WTC11 (cell line): ENCODE results near the gene ARID3C. TPM values are rescaled to one million over a fixed set of nuclear protein-coding genes. Genes with fewer than 3 reads are reported as not detected.

Experiments used
- ATAC-seq: fragments of 200-7000 bp; cut with Tn5 transposase; 2 replicates; pipeline ENCODE4 v1.10.0; 2021; ENCODE audit warnings: mild to moderate bottlenecking, moderate library complexity
- CTCF ChIA-PET: fragments of 300-600 bp; sonication (Branson Sonifier 250); formaldehyde crosslinking; loops from one replicate; lab custom pipeline; 2021; ENCODE audit warnings: antibody characterized with exemption; lab: Charles Lee
- POLR2A ChIA-PET: fragments of 350-600 bp; sonication (Branson Sonifier 250); formaldehyde crosslinking; loops from one replicate; lab custom pipeline; 2021; ENCODE audit warnings: antibody characterized with exemption; lab: Charles Lee
- DNase-seq: peaks from one replicate; pipeline ENCODE4 v3.0.0; 2021; ENCODE audit warnings: low spot score
- H3K27ac Mint-ChIP-seq: 2 replicates; pipeline ENCODE4 v1.8.0; 2021; ENCODE audit warnings: mixed read lengths
- H3K27me3 Mint-ChIP-seq: 2 replicates; pipeline ENCODE4 v1.8.0; 2021; ENCODE audit warnings: low read depth, mild to moderate bottlenecking, moderate library complexity, mixed read lengths
- H3K36me3 Mint-ChIP-seq: 2 replicates; pipeline ENCODE4 v1.8.0; 2021; ENCODE audit warnings: mixed read lengths
- H3K4me1 Mint-ChIP-seq: 2 replicates; pipeline ENCODE4 v1.8.0; 2022; ENCODE audit warnings: mixed read lengths
- H3K4me3 Mint-ChIP-seq: 2 replicates; pipeline ENCODE4 v1.8.0; 2021; ENCODE audit warnings: mild to moderate bottlenecking, moderate library complexity, mixed read lengths
- H3K9me3 Mint-ChIP-seq: 2 replicates; pipeline ENCODE4 v1.8.0; 2021; ENCODE audit warnings: mixed read lengths
- AFF4 ChIP-seq: sonication (generic); formaldehyde crosslinking; IDR thresholded peaks from 2 replicates; pipeline ENCODE4 v1.8.1; 2023; ENCODE audit warnings: mild to moderate bottlenecking, missing genetic modification reagents, borderline replicate concordance
- E2F5 ChIP-seq: sonication (generic); formaldehyde crosslinking; IDR thresholded peaks from 2 replicates; pipeline ENCODE4 v1.8.1; 2022; ENCODE audit warnings: mild to moderate bottlenecking, moderate library complexity, missing genetic modification reagents
- ETV6 ChIP-seq: sonication (generic); formaldehyde crosslinking; IDR thresholded peaks from 2 replicates; pipeline ENCODE4 v1.8.1; 2022; ENCODE audit warnings: mild to moderate bottlenecking, missing genetic modification reagents
- GRHL2 ChIP-seq: fragments of 250-450 bp; sonication (Bioruptor Pico); IDR thresholded peaks from 2 replicates; pipeline ENCODE4 v1.8.0; 2022; ENCODE audit warnings: mild to moderate bottlenecking, moderate library complexity; ENCODE audit not compliant: insufficient replicate concordance, severe bottlenecking
- RELA ChIP-seq: sonication (generic); formaldehyde crosslinking; IDR thresholded peaks from 2 replicates; pipeline ENCODE4 v1.8.1; 2022; ENCODE audit warnings: missing genetic modification reagents, mild to moderate bottlenecking, borderline replicate concordance
- RORB ChIP-seq: fragments of 250-450 bp; sonication (Bioruptor Pico); IDR thresholded peaks from 2 replicates; pipeline ENCODE4 v1.9.0; 2021; ENCODE audit warnings: mild to moderate bottlenecking
- TEAD1 ChIP-seq: sonication (generic); formaldehyde crosslinking; IDR thresholded peaks from 2 replicates; pipeline ENCODE4 v1.8.0; 2022; ENCODE audit warnings: mild to moderate bottlenecking, missing genetic modification reagents
- TP53 ChIP-seq: sonication (generic); formaldehyde crosslinking; IDR thresholded peaks from 2 replicates; pipeline ENCODE4 v1.8.1; 2023; ENCODE audit warnings: mild to moderate bottlenecking, missing genetic modification reagents
- ZMAT4 ChIP-seq: fragments of 250-450 bp; sonication (Bioruptor Pico); IDR thresholded peaks from 2 replicates; pipeline ENCODE4 v1.9.0; 2021; ENCODE audit warnings: mild to moderate bottlenecking
- ZNF219 ChIP-seq: sonication (generic); formaldehyde crosslinking; IDR thresholded peaks from 2 replicates; pipeline ENCODE4 v1.8.0; 2023; ENCODE audit warnings: missing genetic modification reagents, mild to moderate bottlenecking, borderline replicate concordance
- ZNF416 ChIP-seq: fragments of 250-450 bp; sonication (Bioruptor Pico); IDR thresholded peaks from 2 replicates; pipeline ENCODE4 v1.9.0; 2021; ENCODE audit warnings: mild to moderate bottlenecking, inconsistent platforms
- total RNA-seq: library from RNA; stranded (reverse); gene quantifications from 3 replicates; pipeline ENCODE4 v1.2.3, GENCODE V29; 2021
- TF ChIP-seq, protein P1 (sequence below): sonication (generic); formaldehyde crosslinking; IDR thresholded peaks from 2 replicates; pipeline ENCODE4 v1.8.1; 2022; ENCODE audit warnings: mild to moderate bottlenecking, missing genetic modification reagents, moderate library complexity, borderline replicate concordance
- TF ChIP-seq, protein P2 (sequence below): sonication (generic); formaldehyde crosslinking; IDR thresholded peaks from 2 replicates; pipeline ENCODE4 v1.8.1; 2022; ENCODE audit warnings: low read depth, missing genetic modification reagents, borderline replicate concordance
- TF ChIP-seq, protein P3 (sequence below): sonication (generic); formaldehyde crosslinking; IDR thresholded peaks from 2 replicates; pipeline ENCODE4 v1.8.1; 2023; ENCODE audit warnings: mild to moderate bottlenecking, moderate library complexity, missing genetic modification reagents
- TF ChIP-seq, protein P4 (sequence below): sonication (generic); formaldehyde crosslinking; conservative IDR thresholded peaks from 2 replicates; pipeline ENCODE4 v1.8.1; 2022; ENCODE audit warnings: mild to moderate bottlenecking, missing genetic modification reagents

The ARID3C gene
- total RNA-seq, 1 experiment from 2014 or later = 0.15 TPM

GRCh38 chr9:34648673-34649072, 19.8 kb upstream of the ARID3C start (continued):
- TF ChIP-seq ZNF416 (CRISPR knock-in tag) (no peak), GRHL2 (CRISPR knock-in tag) (no peak), RORB (no peak), RELA (CRISPR knock-in tag) (no peak), TP53 (CRISPR knock-in tag) (no peak)
- TF ChIP-seq, protein P1, sequence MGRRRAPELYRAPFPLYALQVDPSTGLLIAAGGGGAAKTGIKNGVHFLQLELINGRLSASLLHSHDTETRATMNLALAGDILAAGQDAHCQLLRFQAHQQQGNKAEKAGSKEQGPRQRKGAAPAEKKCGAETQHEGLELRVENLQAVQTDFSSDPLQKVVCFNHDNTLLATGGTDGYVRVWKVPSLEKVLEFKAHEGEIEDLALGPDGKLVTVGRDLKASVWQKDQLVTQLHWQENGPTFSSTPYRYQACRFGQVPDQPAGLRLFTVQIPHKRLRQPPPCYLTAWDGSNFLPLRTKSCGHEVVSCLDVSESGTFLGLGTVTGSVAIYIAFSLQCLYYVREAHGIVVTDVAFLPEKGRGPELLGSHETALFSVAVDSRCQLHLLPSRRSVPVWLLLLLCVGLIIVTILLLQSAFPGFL = no peak

DNA sequence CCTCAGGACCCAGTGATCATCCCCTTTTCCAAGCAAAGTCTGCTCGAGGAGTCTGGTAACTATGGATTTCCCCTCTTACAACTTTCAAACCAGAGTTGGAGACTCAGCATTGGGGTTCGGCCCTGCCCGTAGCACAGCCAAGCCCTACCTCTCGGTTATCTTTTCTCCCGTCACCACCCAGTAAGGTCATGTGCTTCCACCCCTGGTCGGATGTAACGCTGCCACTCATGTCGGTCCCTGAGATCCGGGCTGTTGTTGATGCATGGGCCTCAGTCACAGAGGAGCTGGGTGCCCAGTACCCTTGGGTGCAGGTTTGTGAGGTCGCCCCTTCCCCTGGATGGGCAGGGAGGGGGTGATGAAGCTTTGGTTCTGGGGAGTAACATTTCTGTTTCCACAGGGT, 18.8 kb upstream of the ARID3C start:
- Mint-ChIP-seq H3K4me3 (peak overlapping the region; percentile 85), H3K36me3 (peaks cover 18% of the 10 kb centered on the region), H3K4me1 (peaks cover 44% of the 10 kb centered on the region), H3K27me3 (no peaks in the 10 kb centered on the region), H3K9me3 (no peaks in the 10 kb centered on the region), H3K27ac (no peak overlapping the region)
- no peak for TF ChIP-seq ZMAT4 (CRISPR knock-in tag)
- TF ChIP-seq, protein P2, sequence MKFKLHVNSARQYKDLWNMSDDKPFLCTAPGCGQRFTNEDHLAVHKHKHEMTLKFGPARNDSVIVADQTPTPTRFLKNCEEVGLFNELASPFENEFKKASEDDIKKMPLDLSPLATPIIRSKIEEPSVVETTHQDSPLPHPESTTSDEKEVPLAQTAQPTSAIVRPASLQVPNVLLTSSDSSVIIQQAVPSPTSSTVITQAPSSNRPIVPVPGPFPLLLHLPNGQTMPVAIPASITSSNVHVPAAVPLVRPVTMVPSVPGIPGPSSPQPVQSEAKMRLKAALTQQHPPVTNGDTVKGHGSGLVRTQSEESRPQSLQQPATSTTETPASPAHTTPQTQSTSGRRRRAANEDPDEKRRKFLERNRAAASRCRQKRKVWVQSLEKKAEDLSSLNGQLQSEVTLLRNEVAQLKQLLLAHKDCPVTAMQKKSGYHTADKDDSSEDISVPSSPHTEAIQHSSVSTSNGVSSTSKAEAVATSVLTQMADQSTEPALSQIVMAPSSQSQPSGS = no peak
- TF ChIP-seq ETV6 (CRISPR knock-in tag) = no peak
- no peak for TF ChIP-seq E2F5 (CRISPR knock-in tag)
- no peak for DNase-seq
- ATAC-seq = no peak
- ChIA-PET POLR2A (interaction anchor here (2.2 to 2.5 kb wide), 2 partner anchors 10 to 17 kb away, joined by 11 to 25 read pairs; partner anchors contain the start of gene SIGMAR1), CTCF (interaction anchor here (1.4 to 5.6 kb wide), 6 partner anchors 12 to 244 kb away, joined by 5 to 94 read pairs (median 8); partner anchors contain the start of genes DCTN3 and SIGMAR1)

GRCh38 chr9:34647084-34647403, 18.2 kb upstream of the ARID3C start:
- H3K4me1 Mint-ChIP-seq = peaks cover 38% of the 10 kb centered on the region
- H3K36me3 Mint-ChIP-seq = peaks cover 18% of the 10 kb centered on the region
- CTCF ChIA-PET = interaction anchor here (0.6 to 5.6 kb wide), 17 partner anchors 9 to 285 kb away, joined by 3 to 94 read pairs (median 8); partner anchors contain the start of genes ARID3C, CCL27, DCTN3 and SIGMAR1
- no peaks in the 10 kb centered on the region for H3K27me3 Mint-ChIP-seq
- no peak overlapping the region; the same call in 1 of the 2 replicates for H3K27ac Mint-ChIP-seq
- peak overlapping the region; percentile 85 for H3K4me3 Mint-ChIP-seq
- ATAC-seq = no peak
- POLR2A ChIA-PET = interaction anchor here (1.0 to 2.5 kb wide), 3 partner anchors 9 to 18 kb away, joined by 3 to 25 read pairs (median 11); partner anchors contain the start of gene SIGMAR1
- DNase-seq = no peak
- H3K9me3 Mint-ChIP-seq = no peaks in the 10 kb centered on the region
- TF ChIP-seq, protein P3, sequence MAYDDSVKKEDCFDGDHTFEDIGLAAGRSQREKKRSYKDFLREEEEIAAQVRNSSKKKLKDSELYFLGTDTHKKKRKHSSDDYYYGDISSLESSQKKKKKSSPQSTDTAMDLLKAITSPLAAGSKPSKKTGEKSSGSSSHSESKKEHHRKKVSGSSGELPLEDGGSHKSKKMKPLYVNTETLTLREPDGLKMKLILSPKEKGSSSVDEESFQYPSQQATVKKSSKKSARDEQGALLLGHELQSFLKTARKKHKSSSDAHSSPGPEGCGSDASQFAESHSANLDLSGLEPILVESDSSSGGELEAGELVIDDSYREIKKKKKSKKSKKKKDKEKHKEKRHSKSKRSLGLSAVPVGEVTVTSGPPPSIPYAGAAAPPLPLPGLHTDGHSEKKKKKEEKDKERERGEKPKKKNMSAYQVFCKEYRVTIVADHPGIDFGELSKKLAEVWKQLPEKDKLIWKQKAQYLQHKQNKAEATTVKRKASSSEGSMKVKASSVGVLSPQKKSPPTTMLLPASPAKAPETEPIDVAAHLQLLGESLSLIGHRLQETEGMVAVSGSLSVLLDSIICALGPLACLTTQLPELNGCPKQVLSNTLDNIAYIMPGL (CRISPR knock-in tag) = peak; percentile 18; the same call in 1 of the 2 replicates
- TF ChIP-seq ZNF219 (CRISPR knock-in tag) = no peak
- no peak for TF ChIP-seq ZMAT4 (CRISPR knock-in tag)
- no peak for TF ChIP-seq TEAD1
- TF ChIP-seq, protein P4, sequence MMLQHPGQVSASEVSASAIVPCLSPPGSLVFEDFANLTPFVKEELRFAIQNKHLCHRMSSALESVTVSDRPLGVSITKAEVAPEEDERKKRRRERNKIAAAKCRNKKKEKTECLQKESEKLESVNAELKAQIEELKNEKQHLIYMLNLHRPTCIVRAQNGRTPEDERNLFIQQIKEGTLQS (CRISPR knock-in tag) = no peak
- no peak for TF ChIP-seq AFF4
